ENCODE data around the gene TP53I11.

TP53I11 gene

DNA sequence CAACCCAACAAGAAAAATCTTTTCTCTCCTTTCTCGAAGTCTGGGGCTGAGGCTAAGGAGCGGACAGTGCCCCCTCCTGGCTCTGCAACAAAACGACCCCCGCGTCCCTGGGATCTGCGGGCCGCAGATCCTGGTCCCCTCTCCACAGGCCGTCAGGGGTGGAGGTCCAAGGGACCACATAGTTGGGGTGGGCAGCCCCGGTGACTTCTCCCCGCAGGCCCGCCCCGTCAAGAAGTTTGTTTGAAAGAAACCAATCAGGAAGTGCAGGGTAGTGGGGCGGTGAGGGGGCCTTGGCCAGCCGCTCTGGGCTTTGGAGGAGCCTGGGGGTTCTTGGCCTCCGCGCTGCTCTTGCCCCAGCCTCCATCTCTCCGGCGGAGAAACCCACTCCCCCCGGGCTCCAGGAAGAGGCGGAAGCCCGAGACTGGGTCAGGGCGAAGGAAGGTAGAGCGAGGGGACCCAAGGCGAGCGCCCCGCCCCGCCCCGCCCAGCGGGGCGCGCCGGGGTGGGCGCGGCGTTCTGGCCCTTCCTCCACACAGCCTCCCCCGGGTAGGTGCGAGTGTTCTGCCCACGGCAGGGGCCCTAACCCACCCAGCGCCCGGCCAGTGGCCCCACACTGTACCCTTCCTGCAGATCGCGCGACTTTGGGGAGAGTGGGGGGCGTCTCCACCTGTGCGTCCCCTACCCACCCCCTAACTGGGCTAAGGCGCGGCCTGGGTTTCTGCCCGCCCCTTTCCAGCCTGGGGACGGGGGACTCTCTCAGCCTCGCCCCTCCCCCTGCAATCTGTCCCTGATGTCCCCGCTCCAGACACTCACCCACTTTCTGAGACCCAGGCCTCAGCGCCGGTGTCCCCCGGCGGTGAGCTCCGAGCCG is 1.3 kb downstream of the TP53I11 start:
- Histone ChIP-seq H3K27ac (ENCODE audit: insufficient read depth, low read length, poor library complexity, severe bottlenecking) (peak overlapping the region; percentile 36), H3K36me3 (ENCODE audit: control insufficient read depth, insufficient read depth, low read length) (no peaks in the 10 kb centered on the region), H3K27me3 (replicated peaks; ENCODE audit: control insufficient read depth, insufficient read depth, low read length, poor library complexity, severe bottlenecking) (no peaks in the 10 kb centered on the region), H3K4me1 (ENCODE audit: control insufficient read depth, insufficient read depth, low read length, poor library complexity, severe bottlenecking) (peaks cover 2% of the 10 kb centered on the region), H3K4me3 (ENCODE audit: insufficient read depth, low read depth, low read length, poor library complexity, severe bottlenecking) (peak overlapping the region; percentile 86), H3K9me3 (ENCODE audit: control insufficient read depth, low read length) (no peaks in the 10 kb centered on the region)
- no peak for DNase-seq

DNA sequence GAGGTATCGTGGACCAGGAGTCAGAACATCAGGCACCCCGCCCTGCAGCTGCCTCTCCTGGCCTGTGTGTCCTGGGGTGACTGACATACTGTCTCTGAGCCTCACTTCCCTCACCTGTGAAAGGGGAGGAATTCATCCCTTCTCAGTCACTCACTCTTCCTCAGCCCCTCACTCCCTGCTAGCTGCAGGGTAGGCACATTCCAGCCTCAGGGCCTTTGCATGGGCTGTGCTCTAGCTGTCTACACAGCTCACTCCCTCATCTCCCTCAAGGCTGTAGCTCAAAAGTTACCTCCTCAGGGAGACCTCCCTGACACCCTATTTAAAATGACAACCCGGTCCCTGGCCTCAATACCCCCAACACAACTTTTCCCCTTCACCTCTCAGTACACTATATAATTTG is 2.5 kb downstream of the TP53I11 start:
- Histone ChIP-seq H3K4me3 (ENCODE audit: insufficient read depth, low read depth, low read length, poor library complexity, severe bottlenecking) (no peak overlapping the region), H3K9me3 (ENCODE audit: control insufficient read depth, low read length) (no peaks in the 10 kb centered on the region), H3K27ac (ENCODE audit: insufficient read depth, low read length, poor library complexity, severe bottlenecking) (no peak overlapping the region), H3K4me1 (ENCODE audit: control insufficient read depth, insufficient read depth, low read length, poor library complexity, severe bottlenecking) (peaks cover 3% of the 10 kb centered on the region), H3K36me3 (ENCODE audit: control insufficient read depth, insufficient read depth, low read length) (no peaks in the 10 kb centered on the region), H3K27me3 (replicated peaks; ENCODE audit: control insufficient read depth, insufficient read depth, low read length, poor library complexity, severe bottlenecking) (no peaks in the 10 kb centered on the region)
- no peak for DNase-seq

- Histone ChIP-seq H3K27me3 (replicated peaks; ENCODE audit: control insufficient read depth, insufficient read depth, low read length, poor library complexity, severe bottlenecking) (no peaks in the 10 kb centered on the region), H3K27ac (ENCODE audit: insufficient read depth, low read length, poor library complexity, severe bottlenecking) (no peak overlapping the region), H3K36me3 (ENCODE audit: control insufficient read depth, insufficient read depth, low read length) (no peaks in the 10 kb centered on the region), H3K9me3 (ENCODE audit: control insufficient read depth, low read length) (no peaks in the 10 kb centered on the region), H3K4me1 (ENCODE audit: control insufficient read depth, insufficient read depth, low read length, poor library complexity, severe bottlenecking) (peaks cover 7% of the 10 kb centered on the region), H3K4me3 (ENCODE audit: insufficient read depth, low read depth, low read length, poor library complexity, severe bottlenecking) (no peak overlapping the region)
- no peak for DNase-seq
Measured at GRCh38 chr11:44947114-44947513, 3.6 kb downstream of the TP53I11 start.

- DNase-seq: no peak
- Histone ChIP-seq H3K4me3 (ENCODE audit: insufficient read depth, low read depth, low read length, poor library complexity, severe bottlenecking) (no peak overlapping the region), H3K9me3 (ENCODE audit: control insufficient read depth, low read length) (no peaks in the 10 kb centered on the region), H3K27me3 (replicated peaks; ENCODE audit: control insufficient read depth, insufficient read depth, low read length, poor library complexity, severe bottlenecking) (no peaks in the 10 kb centered on the region), H3K4me1 (ENCODE audit: control insufficient read depth, insufficient read depth, low read length, poor library complexity, severe bottlenecking) (peaks cover 7% of the 10 kb centered on the region), H3K36me3 (ENCODE audit: control insufficient read depth, insufficient read depth, low read length) (no peaks in the 10 kb centered on the region), H3K27ac (ENCODE audit: insufficient read depth, low read length, poor library complexity, severe bottlenecking) (no peak overlapping the region)
Measured at GRCh38 chr11:44946263-44946662, 4.4 kb downstream of the TP53I11 start.

GRCh38 chr11:44945666-44946065 is 5.0 kb downstream of the TP53I11 start:
- Histone ChIP-seq H3K36me3 (ENCODE audit: control insufficient read depth, insufficient read depth, low read length) (no peaks in the 10 kb centered on the region), H3K4me1 (ENCODE audit: control insufficient read depth, insufficient read depth, low read length, poor library complexity, severe bottlenecking) (peaks cover 4% of the 10 kb centered on the region), H3K27me3 (replicated peaks; ENCODE audit: control insufficient read depth, insufficient read depth, low read length, poor library complexity, severe bottlenecking) (no peaks in the 10 kb centered on the region), H3K27ac (ENCODE audit: insufficient read depth, low read length, poor library complexity, severe bottlenecking) (no peak overlapping the region), H3K9me3 (ENCODE audit: control insufficient read depth, low read length) (no peaks in the 10 kb centered on the region), H3K4me3 (ENCODE audit: insufficient read depth, low read depth, low read length, poor library complexity, severe bottlenecking) (no peak overlapping the region)
- no peak for DNase-seq

DNA sequence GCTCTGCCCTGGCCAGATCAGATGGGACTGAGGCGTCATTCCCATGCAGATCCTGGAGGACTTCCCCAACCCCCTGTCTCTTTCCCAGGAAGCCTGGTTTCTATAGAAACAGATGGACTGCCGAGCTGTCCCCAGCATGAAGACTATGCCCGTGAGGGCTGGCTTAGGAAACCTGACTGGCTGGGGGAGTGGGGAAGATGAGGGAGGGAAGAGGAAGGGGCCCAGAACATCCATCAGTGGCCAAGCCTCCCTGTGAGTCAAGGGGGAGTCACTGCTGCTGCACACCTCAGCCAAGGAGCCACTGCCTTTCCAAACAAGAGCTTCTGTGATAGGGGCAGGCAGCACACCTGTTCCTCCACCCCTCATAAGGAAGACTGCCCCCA is 5.8 kb downstream of the TP53I11 start:
- no peaks in the 10 kb centered on the region for H3K9me3 ChIP-seq (ENCODE audit: control insufficient read depth, low read length)
- H3K36me3 ChIP-seq (ENCODE audit: control insufficient read depth, insufficient read depth, low read length): no peaks in the 10 kb centered on the region
- H3K27ac ChIP-seq (ENCODE audit: insufficient read depth, low read length, poor library complexity, severe bottlenecking): no peak overlapping the region
- H3K4me1 ChIP-seq (ENCODE audit: control insufficient read depth, insufficient read depth, low read length, poor library complexity, severe bottlenecking): peaks cover 4% of the 10 kb centered on the region
- no peaks in the 10 kb centered on the region for H3K27me3 ChIP-seq (replicated peaks; ENCODE audit: control insufficient read depth, insufficient read depth, low read length, poor library complexity, severe bottlenecking)
- DNase-seq: no peak
- H3K4me3 ChIP-seq (ENCODE audit: insufficient read depth, low read depth, low read length, poor library complexity, severe bottlenecking): no peak overlapping the region

DNA sequence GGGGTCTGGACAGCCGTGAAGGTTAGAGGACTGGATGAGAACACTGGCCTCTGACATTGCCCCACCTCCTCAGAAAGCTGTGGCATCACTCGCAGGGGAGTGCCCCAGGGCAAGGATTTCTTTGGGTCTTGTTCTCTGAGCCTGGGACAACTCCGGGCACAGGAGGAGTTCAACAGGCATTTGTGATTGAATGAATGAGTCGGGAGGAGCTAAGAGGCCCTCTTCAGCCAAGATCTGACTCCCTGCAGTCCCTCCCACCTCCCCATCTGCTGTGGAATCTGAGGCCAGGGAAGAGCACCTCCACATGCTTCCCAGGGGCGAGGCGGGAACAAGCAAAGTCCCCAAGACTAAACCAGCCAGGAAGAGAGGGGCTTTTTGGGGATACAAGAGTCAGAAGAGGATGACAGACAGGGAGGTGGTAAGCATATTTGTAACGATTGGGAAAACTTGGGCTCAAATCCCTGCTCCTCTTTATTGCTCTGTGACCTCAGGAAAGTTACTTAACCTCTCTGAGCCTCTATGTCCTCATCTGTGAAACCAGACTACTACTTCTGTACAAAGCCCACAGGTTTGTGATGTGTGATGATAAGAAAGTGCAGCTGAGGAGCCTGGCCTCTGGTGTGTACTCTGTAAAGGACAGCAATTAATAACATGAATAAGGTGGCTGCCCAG is 6.4 kb downstream of the TP53I11 start:
- no peak overlapping the region for H3K27ac ChIP-seq (ENCODE audit: insufficient read depth, low read length, poor library complexity, severe bottlenecking)
- no peaks in the 10 kb centered on the region for H3K36me3 ChIP-seq (ENCODE audit: control insufficient read depth, insufficient read depth, low read length)
- H3K27me3 ChIP-seq (replicated peaks; ENCODE audit: control insufficient read depth, insufficient read depth, low read length, poor library complexity, severe bottlenecking): no peaks in the 10 kb centered on the region
- DNase-seq: no peak
- no peaks in the 10 kb centered on the region for H3K9me3 ChIP-seq (ENCODE audit: control insufficient read depth, low read length)
- H3K4me1 ChIP-seq (ENCODE audit: control insufficient read depth, insufficient read depth, low read length, poor library complexity, severe bottlenecking): peaks cover 4% of the 10 kb centered on the region
- no peak overlapping the region for H3K4me3 ChIP-seq (ENCODE audit: insufficient read depth, low read depth, low read length, poor library complexity, severe bottlenecking)

DNA sequence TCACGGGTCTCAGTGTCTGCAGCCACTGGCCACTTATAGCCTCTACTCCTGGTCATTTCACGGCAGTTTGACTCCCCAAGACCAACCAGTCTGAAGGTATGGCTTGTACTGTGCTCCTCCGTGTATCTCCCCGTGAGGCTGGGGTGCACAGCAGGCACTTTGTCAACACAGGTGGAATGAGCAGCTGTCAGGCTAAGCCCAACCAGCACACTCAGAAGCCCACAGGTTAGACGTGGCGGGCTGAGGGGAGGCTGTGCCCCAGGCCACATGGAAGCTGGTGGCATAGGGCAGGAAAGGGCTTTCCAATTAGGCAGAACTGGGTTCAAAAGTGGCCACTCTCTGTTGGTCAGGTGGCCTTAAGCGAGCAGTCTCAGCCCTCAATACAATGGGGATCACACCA is 7.0 kb downstream of the TP53I11 start:
- H3K9me3 ChIP-seq (ENCODE audit: control insufficient read depth, low read length): no peaks in the 10 kb centered on the region
- H3K27ac ChIP-seq (ENCODE audit: insufficient read depth, low read length, poor library complexity, severe bottlenecking): no peak overlapping the region
- H3K4me3 ChIP-seq (ENCODE audit: insufficient read depth, low read depth, low read length, poor library complexity, severe bottlenecking): no peak overlapping the region
- H3K27me3 ChIP-seq (replicated peaks; ENCODE audit: control insufficient read depth, insufficient read depth, low read length, poor library complexity, severe bottlenecking): no peaks in the 10 kb centered on the region
- peaks cover 4% of the 10 kb centered on the region for H3K4me1 ChIP-seq (ENCODE audit: control insufficient read depth, insufficient read depth, low read length, poor library complexity, severe bottlenecking)
- no peaks in the 10 kb centered on the region for H3K36me3 ChIP-seq (ENCODE audit: control insufficient read depth, insufficient read depth, low read length)
- DNase-seq: no peak

DNA sequence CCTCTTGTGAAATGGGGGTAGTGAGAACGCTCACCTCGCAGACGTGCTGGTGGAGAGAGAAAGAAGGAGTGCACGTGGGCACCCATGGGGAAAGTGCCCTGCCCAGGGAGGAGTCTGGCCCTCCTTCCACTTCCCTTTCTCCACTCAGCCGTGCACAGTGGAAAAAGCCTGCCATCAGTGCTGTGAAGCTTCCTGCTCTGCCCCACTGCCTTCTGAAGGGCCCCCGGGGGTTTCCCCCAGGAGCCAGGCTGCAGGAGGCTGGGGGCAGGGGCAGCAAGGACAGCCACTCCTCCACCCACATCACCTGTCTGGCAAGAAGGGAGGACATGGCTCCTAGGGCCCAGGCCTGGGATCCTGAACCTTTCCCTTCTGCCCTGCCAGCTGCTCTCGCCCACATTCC is 7.6 kb downstream of the TP53I11 start:
- Histone ChIP-seq H3K9me3 (ENCODE audit: control insufficient read depth, low read length) (no peaks in the 10 kb centered on the region), H3K27me3 (replicated peaks; ENCODE audit: control insufficient read depth, insufficient read depth, low read length, poor library complexity, severe bottlenecking) (no peaks in the 10 kb centered on the region), H3K4me3 (ENCODE audit: insufficient read depth, low read depth, low read length, poor library complexity, severe bottlenecking) (no peak overlapping the region), H3K36me3 (ENCODE audit: control insufficient read depth, insufficient read depth, low read length) (no peaks in the 10 kb centered on the region), H3K27ac (ENCODE audit: insufficient read depth, low read length, poor library complexity, severe bottlenecking) (no peak overlapping the region), H3K4me1 (ENCODE audit: control insufficient read depth, insufficient read depth, low read length, poor library complexity, severe bottlenecking) (peaks cover 4% of the 10 kb centered on the region)
- DNase-seq: no peak
